Hematopoietic multipotent progenitor cell treated with erythropoietin and hydrocortisone succinate and interleukin-3 and kit ligand, for 17 days (in vitro differentiated cells): ENCODE measurements around the gene ABCG5.

ENCODE experiments used
- DNase-seq: peaks from one replicate; pipeline ENCODE4 v3.0.0-alpha.2; 2015; ENCODE audit warnings: low spot score

ABCG5 gene

GRCh38 chr2:43806719-43807031 lies 32.0 kb downstream of the ABCG5 start:
- no peak for DNase-seq

DNA sequence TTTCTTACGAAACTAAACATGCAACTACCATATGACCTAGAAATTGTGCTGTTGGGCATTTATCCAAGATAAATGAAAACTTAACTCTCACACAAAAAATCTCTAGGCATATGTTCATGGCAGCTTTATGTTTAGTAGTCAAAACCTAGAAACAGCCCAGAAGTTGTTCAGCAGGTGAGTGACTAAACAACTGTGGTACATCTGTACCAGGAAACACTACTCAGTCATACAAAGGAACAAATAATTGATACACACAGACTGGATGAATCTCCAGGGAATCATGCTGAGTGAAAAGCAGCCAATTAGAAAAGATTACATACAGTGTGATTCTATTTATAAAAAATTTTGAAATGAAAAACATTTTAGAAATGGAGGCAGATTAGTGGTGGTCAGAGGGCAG lies 35.5 kb downstream of the ABCG5 start:
- no peak for DNase-seq

GRCh38 chr2:43802135-43802534 lies 36.5 kb downstream of the ABCG5 start:
- no peak for DNase-seq

DNA sequence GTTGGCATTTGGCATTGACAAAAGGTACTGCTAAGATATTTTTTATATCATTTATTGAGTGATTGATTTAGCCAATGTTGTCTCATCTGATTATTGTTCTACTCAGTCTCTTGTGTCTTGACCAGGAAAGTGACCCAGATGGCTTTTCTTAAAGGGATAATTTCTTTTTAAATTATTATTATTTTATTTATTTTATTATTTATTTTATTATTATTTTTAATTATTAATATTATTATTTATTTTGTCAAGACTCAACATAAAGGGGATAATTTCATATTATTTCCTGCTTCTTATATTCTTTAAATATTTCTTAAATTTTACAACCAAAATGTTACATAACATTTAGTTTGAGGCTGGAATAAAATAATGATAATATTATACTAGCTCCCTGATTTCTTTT lies 37.7 kb downstream of the ABCG5 start:
- no peak for DNase-seq

GRCh38 chr2:43798300-43798699 lies 40.3 kb downstream of the ABCG5 start:
- no peak for DNase-seq

DNA sequence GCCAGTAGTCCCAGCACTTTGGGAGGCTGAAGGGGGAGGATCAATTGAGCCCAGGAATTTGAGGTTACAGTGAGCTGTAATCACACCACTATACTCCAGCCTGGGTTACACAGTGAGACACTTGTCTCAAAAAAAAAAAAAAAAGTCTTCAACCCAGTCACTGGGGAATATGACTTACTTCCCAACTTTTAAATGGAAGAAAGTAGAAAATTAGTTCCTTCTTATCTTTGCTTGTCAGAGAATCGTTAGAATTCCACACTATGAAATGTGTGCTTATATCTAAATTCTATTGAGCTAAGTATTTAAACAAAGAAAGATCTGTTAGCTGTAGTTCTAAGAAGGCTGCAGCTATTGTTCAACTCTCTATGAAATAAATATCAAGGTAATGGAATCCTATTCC lies 42.4 kb downstream of the ABCG5 start:
- no peak for DNase-seq

- DNase-seq, result no peak
Observed at GRCh38 chr2:43794956-43795355, 43.7 kb downstream of the ABCG5 start.

- no peak for DNase-seq
Observed at GRCh38 chr2:43792653-43793052, 46.0 kb downstream of the ABCG5 start.

GRCh38 chr2:43791035-43791765 lies 47.4 kb downstream of the ABCG5 start:
- no peak for DNase-seq

DNA sequence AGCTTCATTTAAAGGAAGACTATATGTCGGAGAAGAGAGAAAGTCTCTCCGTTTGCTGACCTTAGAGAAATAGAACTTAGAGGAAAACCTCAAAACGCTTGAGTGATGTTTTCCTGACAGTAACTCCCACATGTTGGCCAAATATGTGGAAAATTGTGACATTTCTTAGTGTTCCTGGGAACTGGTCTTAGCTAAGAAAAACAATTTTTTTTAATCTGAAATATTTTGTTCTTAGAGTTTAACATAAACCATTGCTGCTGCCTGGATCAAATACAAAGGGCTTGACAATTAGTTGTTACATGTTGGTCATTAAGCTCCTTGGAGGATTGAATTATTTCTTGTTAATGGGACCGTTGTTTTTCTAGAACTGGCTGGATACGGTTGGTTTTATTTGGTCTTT lies 48.5 kb downstream of the ABCG5 start:
- DNase-seq, result no peak

GRCh38 chr2:43788646-43789045 lies 50.0 kb downstream of the ABCG5 start:
- no peak for DNase-seq

DNA sequence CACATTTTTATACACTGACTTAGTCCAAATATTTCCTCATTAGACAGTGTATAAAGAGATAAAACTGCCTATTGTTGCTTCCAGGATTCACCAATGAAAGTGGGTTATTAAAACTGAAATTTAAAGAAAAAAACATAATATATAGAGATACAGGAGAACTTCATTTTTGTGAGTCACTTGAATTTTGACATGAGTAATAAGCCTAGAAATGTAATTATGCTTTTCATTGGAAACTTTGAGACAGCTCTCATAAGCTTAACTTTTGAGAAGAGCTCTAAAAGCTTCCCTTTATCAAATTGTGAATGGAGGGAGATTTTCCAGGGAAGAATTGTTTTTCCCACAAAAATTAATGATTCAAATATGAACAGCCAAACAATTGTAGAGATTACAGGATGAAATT lies 50.7 kb downstream of the ABCG5 start:
- DNase-seq, result no peak

DNA sequence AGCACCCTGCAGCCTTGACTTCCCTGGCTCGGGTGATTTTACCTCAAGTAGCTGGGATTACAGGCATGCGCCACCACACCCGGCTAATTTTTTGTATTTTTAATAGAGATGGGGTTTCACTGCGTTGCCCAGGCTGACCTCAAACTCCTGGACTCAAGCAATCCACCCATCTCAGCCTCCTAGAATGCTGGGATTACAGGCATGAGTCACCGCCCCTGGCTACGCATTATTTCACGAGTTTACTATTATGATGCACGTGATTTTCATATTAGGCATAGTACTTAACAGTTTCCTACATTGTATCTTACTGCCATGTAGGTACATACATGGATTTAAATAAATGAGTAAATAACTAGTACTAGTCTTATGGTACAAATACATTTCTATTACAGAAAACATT lies 60.4 kb downstream of the ABCG5 start:
- DNase-seq, result no peak

GRCh38 chr2:43777306-43777926 lies 61.2 kb downstream of the ABCG5 start:
- DNase-seq, result no peak

DNA sequence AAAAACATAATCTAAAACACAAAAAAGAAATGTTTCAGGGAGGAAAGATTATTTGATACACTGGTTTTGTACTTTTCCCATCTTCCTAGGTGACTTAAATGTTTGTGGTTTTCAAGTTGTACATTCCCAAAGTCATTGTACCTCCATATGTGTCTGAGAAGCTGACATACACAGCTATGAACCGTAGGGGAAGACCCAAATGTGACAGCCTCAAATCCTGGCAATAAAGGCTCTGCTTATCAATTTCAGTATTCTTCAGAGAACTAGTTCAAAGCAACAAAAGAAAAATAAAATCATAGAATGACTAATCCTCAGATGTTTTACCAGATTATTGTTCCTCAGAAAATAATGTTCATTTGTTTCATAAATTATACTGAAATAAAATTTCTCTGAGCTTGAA lies 62.3 kb downstream of the ABCG5 start:
- no peak for DNase-seq

- DNase-seq, result no peak
Observed at GRCh38 chr2:43774617-43775016, 64.0 kb downstream of the ABCG5 start.

GRCh38 chr2:43773876-43774613 lies 64.6 kb downstream of the ABCG5 start, which contains the start of gene DYNC2LI1:
Gene DYNC2LI1 (plus strand): TSS chr2:43774039. CDS start chr2:43774139, 100 bp downstream.
- peak; percentile 89 for DNase-seq

- DNase-seq, result no peak
Observed at GRCh38 chr2:43766006-43766405, 72.6 kb downstream of the ABCG5 start.

- DNase-seq, result no peak
Observed at GRCh38 chr2:43764086-43764705, 74.4 kb downstream of the ABCG5 start.

DNA sequence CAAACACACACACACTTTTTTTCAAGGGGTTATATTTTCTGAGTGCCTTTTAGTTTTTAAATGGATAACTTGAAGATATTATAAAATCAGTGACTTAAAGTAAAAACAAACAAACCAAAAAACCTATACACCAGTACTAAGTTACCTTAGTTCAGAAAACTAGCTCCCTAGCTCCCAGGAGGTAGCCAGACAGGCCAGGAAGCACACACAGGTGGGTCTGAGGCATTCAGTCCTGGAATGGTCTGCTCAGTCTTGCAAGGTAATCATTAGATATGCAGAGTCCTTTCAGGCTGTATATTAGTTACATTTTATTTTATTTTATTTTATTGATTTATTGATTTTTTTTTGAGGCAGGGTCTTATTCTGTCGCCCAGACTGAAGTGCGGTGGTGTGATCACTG lies 75.5 kb downstream of the ABCG5 start:
- DNase-seq, result no peak
